HG02763 (cell line): ENCODE data around the gene NRL.

Experiments
- ATAC-seq: cut with Tn5 transposase; IDR thresholded peaks from one replicate; pipeline ENCODE4 v1.9.1; 2021; ENCODE audit warnings: mild to moderate bottlenecking, moderate library complexity; ENCODE audit not compliant: unreplicated experiment

The NRL gene

DNA sequence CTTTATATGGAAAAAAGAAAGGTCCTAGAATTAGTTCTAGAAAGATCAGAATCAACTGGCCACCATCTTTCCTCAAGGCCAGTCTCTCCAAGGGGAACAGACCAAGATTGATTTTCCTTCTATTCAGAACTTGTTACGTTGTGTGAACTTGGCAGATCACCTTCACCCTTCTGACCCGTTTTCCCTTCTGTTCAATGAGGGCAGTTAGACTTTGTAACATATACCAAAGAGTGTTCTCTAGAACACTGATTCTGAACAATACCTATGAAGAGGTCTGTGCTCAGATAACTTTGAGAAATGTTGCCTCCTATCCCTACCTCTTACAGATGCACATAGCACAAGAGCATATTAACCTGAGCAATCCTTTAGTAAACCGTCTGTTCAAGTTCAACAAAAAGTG, 31.3 kb downstream of the NRL start:
- no peak for ATAC-seq

DNA sequence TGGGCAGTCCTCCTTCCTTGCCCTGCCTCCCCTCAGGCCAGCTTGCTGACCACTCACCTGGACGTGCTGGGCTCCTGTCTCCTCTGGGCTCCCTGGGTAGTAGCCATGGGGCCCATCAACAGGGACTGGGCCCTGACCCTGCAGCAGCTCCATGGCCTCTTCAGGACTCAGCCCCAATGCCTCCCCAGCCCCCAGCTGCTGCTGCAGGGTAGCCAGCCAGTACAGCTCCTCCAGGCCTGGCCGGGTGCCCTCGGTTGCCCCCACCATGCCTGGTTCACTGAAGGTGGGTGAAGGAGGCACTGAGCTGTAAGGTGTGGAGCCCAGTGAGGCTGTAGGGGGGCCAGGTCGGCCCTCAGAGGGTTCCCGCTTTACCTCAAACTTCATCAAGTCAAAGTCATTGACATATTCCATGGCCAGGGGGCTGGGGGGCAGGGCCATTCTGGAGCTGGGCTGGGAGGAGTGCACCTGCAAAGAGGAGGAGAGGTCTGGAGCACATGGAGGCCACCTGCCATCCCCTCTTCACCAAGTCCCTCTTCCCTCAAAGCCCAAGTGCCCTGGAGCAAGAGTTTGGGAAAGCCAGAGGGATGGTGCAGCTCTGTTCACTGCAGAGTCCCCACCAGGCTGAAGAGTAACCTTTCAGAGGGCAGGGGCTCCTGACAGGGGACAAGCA, 32.2 kb downstream of the NRL start:
- no peak for ATAC-seq

GRCh38 chr14:24081739-24082211, 33.0 kb downstream of the NRL start:
- ATAC-seq, result no peak

DNA sequence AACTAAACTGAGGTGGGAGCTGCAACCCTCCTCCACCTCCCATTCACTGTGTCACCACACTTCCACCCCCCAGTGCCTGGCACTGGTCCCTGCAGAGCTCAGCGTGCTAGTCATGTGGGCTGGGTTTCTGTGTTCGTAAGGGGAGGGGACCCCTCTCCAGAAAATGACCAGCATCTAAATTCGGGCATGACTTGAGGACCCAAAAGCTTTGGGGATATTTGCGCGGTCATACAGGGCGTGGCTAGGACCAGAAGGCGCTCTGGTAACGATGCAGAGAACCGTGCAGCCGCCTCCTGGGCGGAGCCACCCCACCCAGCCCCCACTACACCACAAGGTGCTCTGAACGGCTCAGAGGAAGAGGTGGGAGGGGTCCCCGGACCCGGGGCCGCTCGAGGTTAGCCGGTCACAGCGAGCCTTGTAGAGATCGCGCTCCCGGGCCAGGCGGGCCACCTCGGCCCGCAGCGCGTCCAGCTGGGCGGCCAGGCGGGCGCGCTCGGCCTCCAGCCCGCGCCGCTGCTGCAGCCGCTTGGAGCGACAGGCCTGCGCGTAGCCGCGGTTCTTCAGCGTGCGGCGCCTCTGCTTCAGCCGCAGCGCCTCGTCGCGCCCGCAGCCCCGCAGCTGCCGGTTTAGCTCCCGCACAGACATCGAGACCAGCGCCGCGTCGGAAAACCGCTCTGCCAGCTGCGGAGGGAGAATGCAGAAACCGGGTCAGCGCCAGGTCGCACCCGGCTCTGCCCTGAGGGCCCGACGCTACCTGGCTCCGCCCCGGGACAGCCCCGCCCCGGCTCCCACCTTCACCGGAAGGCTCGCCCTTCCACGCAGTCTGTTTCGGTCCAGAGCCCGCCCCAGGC, 33.6 kb downstream of the NRL start:
- ATAC-seq, result peak; percentile 89

DNA sequence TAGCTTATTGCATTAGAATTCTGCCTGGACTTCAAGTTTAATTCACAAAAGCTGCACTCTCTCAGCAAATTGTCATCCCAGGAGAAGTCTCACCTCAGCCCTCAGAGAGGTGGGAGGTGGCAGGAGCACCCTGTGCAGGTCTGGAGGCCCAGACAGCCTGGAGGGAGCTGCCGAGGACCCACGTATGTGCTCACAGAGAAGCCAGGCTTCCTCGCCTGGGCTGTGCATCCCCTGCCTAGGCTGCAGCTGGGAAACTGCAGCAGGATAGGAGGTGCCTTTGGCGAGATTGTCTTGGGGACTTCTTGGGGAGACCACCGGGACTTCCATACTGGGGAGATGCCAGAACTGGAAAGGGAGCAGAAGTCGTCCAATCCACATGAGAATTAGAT, 34.6 kb downstream of the NRL start:
- no peak for ATAC-seq

GRCh38 chr14:24079491-24080141, 35.1 kb downstream of the NRL start:
- no peak for ATAC-seq

DNA sequence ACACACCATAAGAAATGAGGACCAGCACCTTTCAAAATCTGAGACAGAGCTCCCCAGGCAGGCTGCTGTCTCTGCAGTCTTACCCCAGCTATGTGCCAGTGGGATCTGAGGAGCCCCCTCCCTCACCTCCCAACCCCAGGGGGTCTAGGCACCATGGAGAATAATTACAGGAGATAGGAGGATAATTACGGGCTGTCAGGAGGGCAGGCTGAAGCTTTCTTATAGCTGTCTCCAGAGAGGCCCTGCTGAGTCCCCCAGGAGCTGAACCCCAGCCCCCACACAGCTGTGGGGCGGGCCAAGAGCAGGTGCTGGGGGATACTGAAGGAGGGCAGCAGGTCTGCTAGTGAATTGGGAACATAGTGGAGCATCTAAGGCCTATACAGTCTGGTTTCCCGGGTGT, 36.6 kb downstream of the NRL start:
- no peak for ATAC-seq

DNA sequence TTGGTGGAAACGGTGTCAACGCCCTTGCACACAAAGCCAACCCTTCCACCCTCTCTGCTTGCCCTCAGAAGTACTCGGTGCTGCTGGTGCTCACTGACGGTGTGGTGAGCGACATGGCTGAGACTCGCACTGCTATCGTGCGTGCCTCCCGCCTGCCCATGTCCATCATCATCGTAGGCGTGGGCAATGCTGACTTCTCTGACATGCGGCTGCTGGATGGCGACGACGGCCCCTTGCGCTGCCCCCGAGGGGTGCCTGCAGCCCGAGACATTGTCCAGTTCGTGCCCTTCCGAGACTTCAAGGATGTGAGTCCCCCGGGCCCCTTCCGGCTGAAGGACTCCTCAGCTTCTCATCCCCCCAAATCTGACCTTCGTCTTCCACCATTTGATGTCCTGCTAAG, 37.7 kb downstream of the NRL start:
- ATAC-seq, result no peak

- no peak for ATAC-seq
Measured at GRCh38 chr14:24076302-24076601, 38.5 kb downstream of the NRL start.

- ATAC-seq, result no peak
Measured at GRCh38 chr14:24075485-24076301, 39.1 kb downstream of the NRL start.

DNA sequence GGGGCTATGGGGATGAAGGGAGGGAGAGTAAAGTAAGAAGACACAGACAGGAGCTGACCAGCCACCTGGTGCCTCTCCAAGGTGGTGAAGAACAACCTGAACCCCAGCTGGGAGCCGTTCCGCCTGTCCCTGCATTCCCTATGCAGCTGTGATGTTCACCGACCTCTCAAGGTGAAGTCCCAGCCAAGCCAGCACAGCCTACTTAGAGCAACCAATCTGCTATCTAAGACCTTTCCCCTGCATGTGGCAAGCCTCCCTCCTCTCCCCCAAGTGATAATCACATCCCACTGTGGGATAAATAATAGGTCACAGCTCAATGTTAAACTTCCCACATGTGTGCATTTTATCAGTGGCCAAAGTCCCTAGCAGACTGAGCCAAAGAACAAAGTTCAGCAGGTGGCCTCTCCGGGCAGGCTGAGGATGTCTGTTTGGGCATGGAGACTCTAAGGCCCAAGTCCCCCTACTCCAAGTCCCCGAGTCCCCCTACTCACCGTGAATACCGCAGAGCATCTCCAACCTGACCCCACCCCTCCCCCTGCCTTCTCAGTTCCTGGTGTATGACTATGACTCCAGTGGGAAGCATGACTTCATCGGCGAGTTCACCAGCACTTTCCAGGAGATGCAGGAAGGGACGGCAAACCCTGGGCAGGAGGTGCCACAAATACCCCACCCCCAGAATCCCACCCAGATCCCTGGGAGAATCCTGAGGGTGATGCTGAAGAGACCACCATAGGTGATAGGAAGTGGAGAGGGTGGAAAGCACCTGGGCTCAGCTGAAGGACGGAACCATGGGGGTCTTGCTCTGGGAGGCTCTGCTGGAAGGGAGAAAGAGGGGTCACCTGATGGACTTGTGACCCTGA, 39.9 kb downstream of the NRL start:
- ATAC-seq, result no peak

- no peak for ATAC-seq
Measured at GRCh38 chr14:24072881-24073877, 41.6 kb downstream of the NRL start.

DNA sequence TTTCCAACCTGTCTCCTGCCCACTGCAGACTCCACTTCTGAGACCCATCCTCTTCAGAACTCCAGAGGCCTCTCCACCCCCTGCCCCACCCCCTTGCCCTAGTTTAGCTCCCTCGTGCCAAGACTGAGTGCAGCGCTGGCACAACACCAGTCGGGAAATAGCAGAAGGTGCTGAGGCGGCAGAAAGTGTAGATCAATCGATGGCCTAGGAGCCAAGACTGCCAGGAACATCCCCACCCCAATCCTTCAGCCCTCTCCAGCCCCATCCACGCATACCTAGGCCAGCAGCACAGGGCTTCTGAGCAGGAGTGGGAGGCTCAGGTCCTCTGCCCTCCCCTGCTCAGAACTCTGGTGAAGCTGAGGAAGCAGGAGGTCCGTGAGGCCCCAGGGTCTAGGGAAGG, 42.3 kb downstream of the NRL start:
- ATAC-seq, result no peak

DNA sequence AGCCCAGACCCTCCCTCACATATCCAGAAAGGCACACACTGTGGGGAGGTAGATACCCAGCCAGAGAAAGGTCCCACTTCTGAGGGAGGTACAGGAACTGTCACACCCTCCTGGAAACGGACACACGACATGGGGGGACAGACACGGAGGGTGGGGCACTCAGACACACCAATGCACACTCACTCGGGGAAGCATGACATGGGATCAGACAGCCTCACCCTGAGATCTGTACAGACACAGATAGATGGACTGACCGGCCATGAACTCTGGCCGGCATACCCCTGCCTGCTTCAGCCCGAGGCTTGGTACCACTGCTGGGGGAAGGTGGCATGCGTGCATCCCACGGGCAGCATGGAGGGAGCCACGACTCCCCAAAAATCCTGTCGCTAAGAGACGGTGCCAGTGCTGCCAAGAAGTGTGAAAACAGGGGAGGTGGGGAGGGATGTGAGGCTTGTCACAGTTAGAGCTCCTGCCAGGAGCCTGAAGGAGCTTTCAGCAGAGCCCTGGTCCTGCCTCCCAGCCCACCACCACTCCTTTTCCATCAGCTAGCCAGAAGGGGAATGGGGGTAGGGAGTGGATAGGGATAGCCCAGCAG, 42.8 kb downstream of the NRL start:
- ATAC-seq, result no peak

GRCh38 chr14:24071144-24071697, 43.5 kb downstream of the NRL start, which contains the start of gene CPNE6:
TSS of gene CPNE6 (plus strand) at chr14:24071562. CDS start at chr14:24072937, 1,375 bp downstream.
- ATAC-seq, result no peak

DNA sequence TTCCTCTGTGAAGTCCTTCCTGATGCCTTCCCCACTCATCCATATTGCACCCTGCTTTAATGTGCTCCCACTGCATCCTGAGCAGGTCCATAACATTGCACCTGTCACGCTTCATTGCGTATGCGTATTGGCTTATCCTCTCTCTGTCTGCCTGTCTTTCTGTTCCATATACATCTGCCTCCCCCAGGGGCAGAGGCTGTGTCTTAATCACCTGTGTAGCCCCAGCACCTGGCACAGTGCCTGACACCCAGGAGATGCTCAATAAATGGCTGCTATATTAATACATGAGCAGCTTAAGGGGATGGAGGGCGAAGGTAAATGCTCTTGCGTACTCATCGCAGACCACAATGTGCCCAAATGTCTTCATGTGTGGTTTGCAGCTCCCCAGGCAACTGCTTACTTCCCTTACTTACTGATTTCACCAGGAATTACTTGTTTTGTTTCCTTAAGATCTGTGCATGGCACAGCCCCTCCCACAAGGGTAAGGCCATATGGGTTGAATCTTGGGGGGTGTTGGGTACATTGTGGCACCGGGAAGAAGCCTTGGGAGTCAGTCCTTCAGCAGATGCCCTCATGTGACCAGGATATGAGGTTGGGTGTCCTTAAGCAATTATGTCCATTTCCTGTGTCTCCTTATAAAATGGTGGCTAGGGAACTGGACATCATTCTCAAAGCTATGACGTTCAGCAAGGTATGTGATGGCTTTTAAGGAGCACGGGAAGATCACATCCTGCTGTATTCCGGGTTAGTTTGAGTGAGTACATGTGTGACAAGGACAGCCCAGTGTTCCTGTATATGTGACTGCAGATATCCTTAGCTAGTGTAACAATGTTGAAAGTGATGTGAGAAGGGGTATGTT, 44.2 kb downstream of the NRL start:
- ATAC-seq, result no peak

GRCh38 chr14:24069411-24069735, 45.4 kb downstream of the NRL start:
- ATAC-seq, result no peak
